Measurements from ENCODE around the gene ERO1A. TPM values are rescaled to one million over a fixed set of nuclear protein-coding genes. Genes with fewer than 3 reads are reported as not detected.
A peak's percentile ranks its signal among the peaks of the same experiment; 100 is the strongest.

ERO1A gene
- total RNA-seq: 1,000 to 10,000 TPM in 1 of 4 donors, 100 to 1,000 TPM in 3; 172 to 1,512 (median 404) TPM

GRCh38 chr14:52695481-52696091 is at the start of gene ERO1A:
Gene ERO1A (minus strand): TSS chr14:52695558. CDS start chr14:52695481, 77 bp downstream.
- TF ChIP-seq POLR2A (IDR thresholded peaks at IDR 0.05): peak in 3 of 4 donors; percentile 44 to 86 (median 78)
- TF ChIP-seq CTCF (IDR thresholded peaks at IDR 0.05): peak in 1 of 6 experiments; percentile 9
- H3K4me3 ChIP-seq: peak within 1 kb of the TSS; percentile 79 to 95 (median 87)
- WGBS, 2 donors: 0 to 3% methylated on average over 8 of the region's 78 CpGs
- DNase-seq: peak; percentile 14
- H3K36me3 ChIP-seq: no peaks in the 10 kb centered on the region
- peaks cover 0 to 56% (median 26%) of the 10 kb centered on the region in 3 donors for H3K4me1 ChIP-seq
- no peaks in the 10 kb centered on the region for H3K27me3 ChIP-seq
- H3K9me3 ChIP-seq: no peaks in the 10 kb centered on the region
- intact Hi-C loops (cut with DNase I): loop anchor here (10.0 kb wide), 1 partner anchor 141 kb away; the partner anchor contains the start of genes GPR137C and TXNDC16
- peak within 1 kb of the TSS; percentile 95 to 99 (median 97) for H3K27ac ChIP-seq

GRCh38 chr14:52741865-52742264 is 46.5 kb upstream of the ERO1A start:
- Histone ChIP-seq H3K4me1 (peaks cover 0 to 17% (median 0%) of the 10 kb centered on the region in 3 donors), H3K9me3 (no peaks in the 10 kb centered on the region), H3K27ac (peak overlapping the region; percentile 11 to 65 (median 36)), H3K36me3 (peaks cover 0 to 20% (median 0%) of the 10 kb centered on the region in 3 donors), H3K4me3 (no peak overlapping the region), H3K27me3 (no peaks in the 10 kb centered on the region)
- TF ChIP-seq POLR2A (IDR thresholded peaks at IDR 0.05) (no peak), CTCF (IDR thresholded peaks at IDR 0.05) (no peak)
- intact Hi-C loops (cut with DNase I): no loop called here
- no peak for DNase-seq

- Histone ChIP-seq H3K4me3 (no peak overlapping the region), H3K4me1 (peaks cover 0 to 20% (median 3%) of the 10 kb centered on the region in 3 donors), H3K27ac (no peak overlapping the region), H3K27me3 (no peaks in the 10 kb centered on the region), H3K9me3 (no peaks in the 10 kb centered on the region), H3K36me3 (peaks cover 0 to 11% (median 0%) of the 10 kb centered on the region in 3 donors)
- no peak for DNase-seq
- intact Hi-C loops (cut with DNase I): no loop called here
- 81 to 85% methylated on average over 1 of the region's 1 CpG for WGBS, 2 donors
- TF ChIP-seq POLR2A (IDR thresholded peaks at IDR 0.05): no peak
- no peak for TF ChIP-seq CTCF (IDR thresholded peaks at IDR 0.05)
Observed at GRCh38 chr14:52740751-52741150, 45.4 kb upstream of the ERO1A start.

- Histone ChIP-seq H3K27me3 (no peaks in the 10 kb centered on the region), H3K4me1 (peaks cover 0 to 27% (median 3%) of the 10 kb centered on the region in 3 donors), H3K27ac (no peak overlapping the region), H3K9me3 (no peaks in the 10 kb centered on the region), H3K36me3 (peaks cover 0 to 17% (median 0%) of the 10 kb centered on the region in 3 donors), H3K4me3 (no peak overlapping the region)
- intact Hi-C loops (cut with DNase I): no loop called here
- TF ChIP-seq CTCF (IDR thresholded peaks at IDR 0.05): no peak
- TF ChIP-seq POLR2A (IDR thresholded peaks at IDR 0.05): no peak
- DNase-seq: no peak
Observed at GRCh38 chr14:52738409-52738808, 43.1 kb upstream of the ERO1A start.

- no peaks in the 10 kb centered on the region for H3K9me3 ChIP-seq
- no peak for DNase-seq
- WGBS, 2 donors: 62 to 65% methylated on average over 1 of the region's 1 CpG
- intact Hi-C loops (cut with DNase I): no loop called here
- H3K27ac ChIP-seq: no peak overlapping the region
- TF ChIP-seq POLR2A (IDR thresholded peaks at IDR 0.05) (no peak), CTCF (IDR thresholded peaks at IDR 0.05) (no peak)
- peaks cover 0 to 28% (median 9%) of the 10 kb centered on the region in 3 donors for H3K4me1 ChIP-seq
- H3K4me3 ChIP-seq: no peak overlapping the region
- H3K36me3 ChIP-seq: peaks cover 0 to 27% (median 0%) of the 10 kb centered on the region in 3 donors
- H3K27me3 ChIP-seq: no peaks in the 10 kb centered on the region
Observed at GRCh38 chr14:52735921-52736489, 40.6 kb upstream of the ERO1A start.

All from esophagus squamous epithelium (tissue), 5 donors.